ENCODE results near the gene S100G. TPM values are rescaled to one million over a fixed set of nuclear protein-coding genes. Genes with fewer than 3 reads are reported as not detected.

Gene S100G
- total RNA-seq, 4 donors from 2014 or later, result not detected

DNA sequence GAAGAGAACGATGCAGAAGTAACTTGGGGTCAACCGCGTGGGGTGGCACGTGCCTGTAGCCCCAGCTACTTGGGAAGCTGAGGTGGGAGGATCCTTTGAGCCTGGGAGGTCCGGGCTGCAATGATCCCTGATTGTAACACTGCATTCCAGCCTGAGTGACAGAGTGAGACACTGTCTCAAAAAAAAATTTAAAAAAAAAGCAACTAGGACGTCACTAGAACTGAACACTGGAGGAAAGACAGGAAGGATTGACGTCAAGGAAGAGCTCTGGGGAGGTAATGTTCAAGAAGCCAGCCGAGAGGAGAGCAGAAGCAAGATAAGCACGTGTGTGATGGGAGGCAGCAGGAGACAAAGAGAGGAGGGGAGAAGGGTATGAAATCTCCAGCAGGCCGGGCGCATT is 28.7 kb downstream of the S100G start:
- H3K36me3 ChIP-seq, result peaks cover 0 to 4% of the 10 kb centered on the region in 2 donors
- no peaks in the 10 kb centered on the region for H3K9me3 ChIP-seq

DNA sequence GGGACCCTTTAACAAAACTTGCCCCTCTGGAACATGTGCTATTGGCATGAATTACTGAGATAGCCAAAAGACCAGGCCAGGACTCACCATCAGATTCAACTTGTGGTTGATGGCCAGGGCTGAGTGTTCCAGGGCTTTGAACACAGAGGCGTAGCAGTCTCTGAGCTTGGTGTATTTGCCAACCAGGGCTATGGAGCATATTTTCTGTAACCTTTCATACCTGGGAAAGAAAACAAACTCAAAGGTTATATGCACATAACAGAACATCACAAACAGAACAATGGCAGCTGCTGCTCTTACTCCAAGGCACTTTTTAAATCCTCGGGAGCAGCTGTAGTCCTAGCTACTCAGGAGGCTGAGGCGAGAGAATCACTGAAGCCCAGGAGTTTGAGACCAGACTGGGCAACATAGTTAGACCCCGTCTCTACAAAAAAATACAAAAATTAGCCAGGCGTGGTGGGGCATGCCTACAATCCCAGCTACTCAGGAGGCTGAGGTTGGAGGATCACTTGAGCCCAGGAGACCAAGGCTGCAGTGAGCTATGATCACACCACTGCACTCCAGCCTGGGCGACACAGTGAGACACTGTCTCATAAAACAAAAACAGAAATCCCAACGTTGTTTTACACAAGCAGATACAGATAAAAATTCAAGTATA is 33.2 kb downstream of the S100G start:
- H3K4me1 ChIP-seq, result no peaks in the 10 kb centered on the region
- WGBS, 2 donors, result 94 to 95% methylated on average over 7 of the region's 7 CpGs
- intact Hi-C loops (cut with DNase I), result no loop called here
- no peaks in the 10 kb centered on the region for H3K27me3 ChIP-seq
- H3K9me3 ChIP-seq, result no peaks in the 10 kb centered on the region
- no peak overlapping the region for H3K27ac ChIP-seq
- H3K4me3 ChIP-seq (replicated peaks in 1 of 3), result no peak overlapping the region
- no peak for DNase-seq
- TF ChIP-seq POLR2A (IDR thresholded peaks at IDR 0.05), result no peak
- TF ChIP-seq, protein P1, sequence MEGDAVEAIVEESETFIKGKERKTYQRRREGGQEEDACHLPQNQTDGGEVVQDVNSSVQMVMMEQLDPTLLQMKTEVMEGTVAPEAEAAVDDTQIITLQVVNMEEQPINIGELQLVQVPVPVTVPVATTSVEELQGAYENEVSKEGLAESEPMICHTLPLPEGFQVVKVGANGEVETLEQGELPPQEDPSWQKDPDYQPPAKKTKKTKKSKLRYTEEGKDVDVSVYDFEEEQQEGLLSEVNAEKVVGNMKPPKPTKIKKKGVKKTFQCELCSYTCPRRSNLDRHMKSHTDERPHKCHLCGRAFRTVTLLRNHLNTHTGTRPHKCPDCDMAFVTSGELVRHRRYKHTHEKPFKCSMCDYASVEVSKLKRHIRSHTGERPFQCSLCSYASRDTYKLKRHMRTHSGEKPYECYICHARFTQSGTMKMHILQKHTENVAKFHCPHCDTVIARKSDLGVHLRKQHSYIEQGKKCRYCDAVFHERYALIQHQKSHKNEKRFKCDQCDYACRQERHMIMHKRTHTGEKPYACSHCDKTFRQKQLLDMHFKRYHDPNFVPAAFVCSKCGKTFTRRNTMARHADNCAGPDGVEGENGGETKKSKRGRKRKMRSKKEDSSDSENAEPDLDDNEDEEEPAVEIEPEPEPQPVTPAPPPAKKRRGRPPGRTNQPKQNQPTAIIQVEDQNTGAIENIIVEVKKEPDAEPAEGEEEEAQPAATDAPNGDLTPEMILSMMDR (IDR thresholded peaks at IDR 0.05), result no peak
- H3K36me3 ChIP-seq, result peaks cover 0 to 4% of the 10 kb centered on the region in 2 donors

More for the DNA sequence above, 28.7 kb downstream of the S100G start:
- Histone ChIP-seq H3K4me3 (replicated peaks in 1 of 3) (no peak overlapping the region), H3K27me3 (no peaks in the 10 kb centered on the region), H3K4me1 (no peaks in the 10 kb centered on the region), H3K27ac (no peak overlapping the region)
- 85 to 91% methylated on average over 11 of the region's 11 CpGs for WGBS, 2 donors
- DNase-seq, result no peak
- no peak for TF ChIP-seq POLR2A (IDR thresholded peaks at IDR 0.05)
- TF ChIP-seq, protein P1 (IDR thresholded peaks at IDR 0.05), result no peak
- intact Hi-C loops (cut with DNase I), result no loop called here

DNA sequence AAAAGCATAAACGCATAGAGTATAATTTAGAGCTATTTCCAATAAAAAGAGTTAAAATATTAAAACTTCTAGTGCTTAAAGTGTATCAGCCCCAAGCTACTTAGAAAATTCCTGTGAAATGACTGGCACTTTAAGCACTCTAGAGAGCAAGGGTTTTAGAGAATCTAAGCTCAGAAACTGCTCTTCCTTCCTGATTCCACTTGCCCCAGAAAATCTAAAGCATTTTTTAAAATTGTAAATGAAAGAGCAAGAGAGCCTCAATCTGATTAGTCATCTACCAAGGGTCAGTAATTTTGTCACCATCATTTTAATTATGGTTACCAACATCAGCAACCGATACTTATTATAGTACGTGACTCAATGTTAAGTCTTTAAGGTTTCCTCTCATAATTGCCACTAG is 37.6 kb downstream of the S100G start:
- Histone ChIP-seq H3K27me3 (no peaks in the 10 kb centered on the region), H3K36me3 (no peaks in the 10 kb centered on the region), H3K4me3 (replicated peaks in 1 of 3) (no peak overlapping the region), H3K9me3 (no peaks in the 10 kb centered on the region), H3K27ac (no peak overlapping the region), H3K4me1 (no peaks in the 10 kb centered on the region)
- no peak for DNase-seq
- WGBS, 2 donors, result 93% methylated on average over 3 of the region's 3 CpGs
- intact Hi-C loops (cut with DNase I), result no loop called here
- no peak for TF ChIP-seq POLR2A (IDR thresholded peaks at IDR 0.05)
- TF ChIP-seq, protein P1 (IDR thresholded peaks at IDR 0.05), result no peak

DNA sequence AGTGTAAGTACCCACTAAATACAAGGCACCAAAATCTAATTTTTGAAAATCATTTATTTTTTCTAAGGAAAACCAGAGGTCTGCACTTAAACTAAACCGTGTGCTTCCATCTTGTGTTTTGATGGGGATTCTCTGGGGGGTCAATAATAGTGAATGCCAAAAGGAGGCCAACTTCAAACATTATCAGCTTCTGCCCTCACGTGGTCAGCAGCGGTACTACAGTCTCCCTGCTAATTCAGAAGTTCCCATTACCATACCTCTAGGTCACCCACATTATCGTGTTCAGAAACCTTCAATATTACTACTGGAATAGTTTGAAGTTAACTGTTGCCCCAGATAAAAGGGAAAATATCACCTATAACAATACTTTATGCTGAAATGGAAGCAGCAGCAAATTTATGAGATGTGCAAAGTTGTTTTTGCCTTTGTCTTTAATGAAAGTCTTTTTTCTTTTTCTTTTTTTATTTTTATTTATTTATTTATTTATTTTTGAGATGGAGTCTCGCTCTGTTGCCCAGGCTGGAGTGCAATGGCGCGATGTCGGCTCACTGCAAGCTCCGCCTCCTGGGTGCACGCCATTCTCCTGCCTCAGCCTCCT is 45.2 kb downstream of the S100G start:
- WGBS, 2 donors, result 57 to 58% methylated on average over 10 of the region's 10 CpGs
- Histone ChIP-seq H3K4me1 (no peaks in the 10 kb centered on the region), H3K4me3 (replicated peaks in 1 of 3) (no peak overlapping the region), H3K27ac (no peak overlapping the region), H3K36me3 (no peaks in the 10 kb centered on the region), H3K27me3 (no peaks in the 10 kb centered on the region), H3K9me3 (no peaks in the 10 kb centered on the region)
- intact Hi-C loops (cut with DNase I), result no loop called here
- TF ChIP-seq, protein P1 (IDR thresholded peaks at IDR 0.05), result peak; percentile 59 to 73 (median 68)
- TF ChIP-seq POLR2A (IDR thresholded peaks at IDR 0.05), result no peak
- peak; percentile 47 to 56 for DNase-seq

DNA sequence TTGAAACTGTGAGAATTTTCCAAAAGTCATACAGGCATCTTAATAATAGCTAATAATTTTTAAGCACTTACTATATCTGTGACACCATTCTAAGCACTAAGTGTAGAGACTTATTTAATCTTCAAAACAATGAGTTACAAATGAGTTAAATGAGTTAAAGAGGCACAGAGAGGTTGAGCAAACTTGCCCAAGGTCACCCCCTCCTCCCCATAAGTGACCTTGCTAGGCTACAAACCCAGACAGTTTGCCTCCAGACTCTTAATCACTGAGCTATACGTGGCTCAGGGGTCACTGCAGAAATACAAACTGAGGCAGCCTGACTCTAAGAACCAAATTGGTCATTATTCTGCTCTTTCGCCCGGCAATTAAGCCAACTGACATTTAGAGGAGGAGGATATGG is 47.0 kb downstream of the S100G start:
- Histone ChIP-seq H3K4me3 (replicated peaks in 1 of 3) (no peak overlapping the region), H3K27me3 (no peaks in the 10 kb centered on the region), H3K36me3 (no peaks in the 10 kb centered on the region), H3K4me1 (no peaks in the 10 kb centered on the region), H3K27ac (no peak overlapping the region), H3K9me3 (no peaks in the 10 kb centered on the region)
- DNase-seq, result no peak
- intact Hi-C loops (cut with DNase I), result no loop called here
- TF ChIP-seq, protein P1 (IDR thresholded peaks at IDR 0.05), result no peak
- no peak for TF ChIP-seq POLR2A (IDR thresholded peaks at IDR 0.05)
- WGBS, 2 donors, result 78 to 84% methylated on average over 3 of the region's 3 CpGs
